Activated CD8-positive, alpha-beta T cell treated with anti-CD3 and anti-CD28 coated beads for 36 hours (primary cell): Measurements from ENCODE around the gene NRF1. TPM values are rescaled to one million over a fixed set of nuclear protein-coding genes. Genes with fewer than 3 reads are reported as not detected.

ENCODE experiments used
- ATAC-seq: fragments of 200-7000 bp; cut with Tn5 transposase; one replicate; pipeline ENCODE4 v1.10.0; 2021; ENCODE audit warnings: mild to moderate bottlenecking, moderate library complexity
- CTCF ChIA-PET: fragments of 350-600 bp; sonication (Branson Sonifier 250); formaldehyde crosslinking; loops from one replicate; lab custom pipeline; 2021; ENCODE audit warnings: antibody characterized with exemption; lab: Charles Lee
- POLR2A ChIA-PET: fragments of 350-600 bp; sonication (Branson Sonifier 250); formaldehyde crosslinking; loops from one replicate; lab custom pipeline; 2021; ENCODE audit warnings: antibody characterized with exemption; lab: Charles Lee
- DNase-seq: peaks from one replicate; pipeline ENCODE4 v3.0.0-alpha.2; 2020
- H3K27ac Mint-ChIP-seq: one replicate; pipeline ENCODE4 v1.8.0; 2021; ENCODE audit warnings: mild to moderate bottlenecking, mixed read lengths
- H3K27me3 Mint-ChIP-seq: one replicate; pipeline ENCODE4 v1.8.0; 2021; ENCODE audit warnings: mixed read lengths
- H3K36me3 Mint-ChIP-seq: one replicate; pipeline ENCODE4 v1.8.0; 2021; ENCODE audit warnings: low read depth, mixed read lengths
- H3K4me1 Mint-ChIP-seq: one replicate; pipeline ENCODE4 v1.8.0; 2021; ENCODE audit warnings: low read depth, mixed read lengths
- H3K4me3 Mint-ChIP-seq: one replicate; pipeline ENCODE4 v1.8.0; 2021; ENCODE audit warnings: mild to moderate bottlenecking, moderate library complexity, mixed read lengths
- H3K9me3 Mint-ChIP-seq: one replicate; pipeline ENCODE4 v1.8.0; 2021; ENCODE audit warnings: mixed read lengths
- intact Hi-C: fragments of 100-400 bp; cut with micrococcal nuclease; formaldehyde crosslinking; loops from one replicate; pipeline ENCODE4 v1.10.0; 2022
- total RNA-seq, 2 experiments: library from RNA; stranded (reverse); gene quantifications; one replicate each; pipeline ENCODE4 v1.2.3, GENCODE V29; 2021
- TF ChIP-seq, protein P1 (sequence below): fragments of 200-600 bp; IDR thresholded peaks from one replicate; pipeline ENCODE4 v1.8.0; 2022; ENCODE audit warnings: antibody characterized with exemption, mild to moderate bottlenecking

NRF1 gene
- total RNA-seq, 2 experiments from 2014 or later: 23.3 to 23.9 TPM

DNA sequence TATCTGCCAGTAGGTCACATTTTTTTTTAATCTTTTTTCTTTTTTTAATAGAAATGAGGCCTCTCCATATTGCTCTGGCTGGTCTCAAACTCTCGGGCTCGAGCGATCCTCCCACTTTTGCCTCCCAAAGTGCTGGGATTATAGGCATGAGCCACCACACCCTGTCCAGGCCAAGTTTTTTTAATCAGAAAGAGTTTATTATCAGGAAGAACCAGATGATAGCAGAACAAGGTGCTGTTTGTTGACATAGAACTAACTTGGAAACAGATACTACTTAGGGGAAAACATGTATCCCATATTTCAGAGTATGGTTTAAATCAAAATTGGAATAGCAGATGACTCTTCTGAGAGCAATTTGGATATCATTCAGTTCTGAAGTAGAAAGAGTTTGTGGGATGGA lies 118.6 kb downstream of the NRF1 start:
- Mint-ChIP-seq H3K4me3 (no peak overlapping the region), H3K36me3 (peaks cover 23% of the 10 kb centered on the region), H3K27ac (no peak overlapping the region)

DNA sequence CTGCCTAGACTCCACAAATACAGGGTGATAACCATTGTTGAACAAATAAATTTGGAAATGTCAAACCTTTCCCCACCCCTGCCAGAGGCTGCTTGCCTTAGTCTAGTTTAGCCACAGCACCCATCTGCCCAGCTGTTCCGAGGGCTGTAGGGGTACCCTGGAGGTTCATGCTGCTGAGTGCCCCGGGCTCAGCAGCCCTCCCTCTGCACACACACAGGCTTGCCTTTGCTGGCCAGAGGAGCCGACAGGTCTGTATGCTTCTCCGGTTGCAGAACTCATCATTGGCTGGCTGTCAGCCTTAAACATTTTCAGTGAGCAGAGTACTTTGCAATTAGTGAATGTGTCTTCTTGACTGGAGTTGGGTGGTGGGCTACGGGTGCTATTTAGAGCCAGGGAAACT lies 122.9 kb downstream of the NRF1 start:
- CTCF ChIA-PET: interaction anchor here (0.6 kb wide), 1 partner anchor 28 kb away, joined by 3 read pairs; no protein-coding TSS in a partner anchor
- H3K27ac Mint-ChIP-seq: no peak overlapping the region
- DNase-seq: no peak
- H3K4me1 Mint-ChIP-seq: peaks cover 5% of the 10 kb centered on the region
- intact Hi-C loops: no loop called here
- no peak overlapping the region for H3K4me3 Mint-ChIP-seq
- H3K36me3 Mint-ChIP-seq: peaks cover 20% of the 10 kb centered on the region
- TF ChIP-seq, protein P1, sequence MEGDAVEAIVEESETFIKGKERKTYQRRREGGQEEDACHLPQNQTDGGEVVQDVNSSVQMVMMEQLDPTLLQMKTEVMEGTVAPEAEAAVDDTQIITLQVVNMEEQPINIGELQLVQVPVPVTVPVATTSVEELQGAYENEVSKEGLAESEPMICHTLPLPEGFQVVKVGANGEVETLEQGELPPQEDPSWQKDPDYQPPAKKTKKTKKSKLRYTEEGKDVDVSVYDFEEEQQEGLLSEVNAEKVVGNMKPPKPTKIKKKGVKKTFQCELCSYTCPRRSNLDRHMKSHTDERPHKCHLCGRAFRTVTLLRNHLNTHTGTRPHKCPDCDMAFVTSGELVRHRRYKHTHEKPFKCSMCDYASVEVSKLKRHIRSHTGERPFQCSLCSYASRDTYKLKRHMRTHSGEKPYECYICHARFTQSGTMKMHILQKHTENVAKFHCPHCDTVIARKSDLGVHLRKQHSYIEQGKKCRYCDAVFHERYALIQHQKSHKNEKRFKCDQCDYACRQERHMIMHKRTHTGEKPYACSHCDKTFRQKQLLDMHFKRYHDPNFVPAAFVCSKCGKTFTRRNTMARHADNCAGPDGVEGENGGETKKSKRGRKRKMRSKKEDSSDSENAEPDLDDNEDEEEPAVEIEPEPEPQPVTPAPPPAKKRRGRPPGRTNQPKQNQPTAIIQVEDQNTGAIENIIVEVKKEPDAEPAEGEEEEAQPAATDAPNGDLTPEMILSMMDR: no peak
- no peaks in the 10 kb centered on the region for H3K9me3 Mint-ChIP-seq
- no peaks in the 10 kb centered on the region for H3K27me3 Mint-ChIP-seq
- ATAC-seq: no peak
- POLR2A ChIA-PET: interaction anchor here (0.6 to 1.2 kb wide), 2 partner anchors 8 to 246 kb away, joined by 3 read pairs; no protein-coding TSS in a partner anchor

More for the DNA sequence above, 118.6 kb downstream of the NRF1 start:
- DNase-seq (no peak), ATAC-seq (no peak)
- TF ChIP-seq, protein P1: no peak
- intact Hi-C loops: no loop called here
- ChIA-PET POLR2A (no interaction called here), CTCF (no interaction called here)
- H3K4me1 Mint-ChIP-seq: no peaks in the 10 kb centered on the region
- H3K27me3 Mint-ChIP-seq: no peaks in the 10 kb centered on the region
- no peaks in the 10 kb centered on the region for H3K9me3 Mint-ChIP-seq

DNA sequence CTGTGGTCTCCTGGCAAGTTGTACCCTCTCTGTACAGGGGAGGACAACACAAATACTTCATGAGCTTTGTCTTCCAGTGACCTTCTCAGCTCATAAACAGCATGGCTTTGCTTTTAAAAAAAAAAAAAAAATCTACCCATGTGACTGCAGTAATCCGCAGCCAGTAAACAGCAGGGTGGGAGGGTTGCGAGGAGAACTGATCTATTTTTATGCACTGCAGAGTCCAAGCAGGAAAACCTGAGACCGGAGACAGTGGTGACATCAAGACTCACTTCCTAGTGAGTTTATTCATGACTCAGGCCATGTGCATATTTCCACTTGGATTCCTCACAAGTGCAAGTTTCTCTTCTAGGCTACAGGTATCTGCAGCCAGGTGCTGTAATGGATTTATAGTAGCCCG lies 127.9 kb downstream of the NRF1 start:
- peaks cover 2% of the 10 kb centered on the region for H3K36me3 Mint-ChIP-seq
- no peaks in the 10 kb centered on the region for H3K27me3 Mint-ChIP-seq
- no peak for ATAC-seq
- no peaks in the 10 kb centered on the region for H3K9me3 Mint-ChIP-seq
- ChIA-PET CTCF (interaction anchor here (0.7 kb wide), 1 partner anchor 91 kb away, joined by 3 read pairs; no protein-coding TSS in a partner anchor), POLR2A (interaction anchor here (0.7 kb wide), 1 partner anchor 51 kb away, joined by 4 read pairs; no protein-coding TSS in a partner anchor)
- intact Hi-C loops: no loop called here
- TF ChIP-seq, protein P1: no peak
- no peak overlapping the region for H3K4me3 Mint-ChIP-seq
- H3K4me1 Mint-ChIP-seq: peaks cover 5% of the 10 kb centered on the region
- DNase-seq: no peak
- H3K27ac Mint-ChIP-seq: no peak overlapping the region

DNA sequence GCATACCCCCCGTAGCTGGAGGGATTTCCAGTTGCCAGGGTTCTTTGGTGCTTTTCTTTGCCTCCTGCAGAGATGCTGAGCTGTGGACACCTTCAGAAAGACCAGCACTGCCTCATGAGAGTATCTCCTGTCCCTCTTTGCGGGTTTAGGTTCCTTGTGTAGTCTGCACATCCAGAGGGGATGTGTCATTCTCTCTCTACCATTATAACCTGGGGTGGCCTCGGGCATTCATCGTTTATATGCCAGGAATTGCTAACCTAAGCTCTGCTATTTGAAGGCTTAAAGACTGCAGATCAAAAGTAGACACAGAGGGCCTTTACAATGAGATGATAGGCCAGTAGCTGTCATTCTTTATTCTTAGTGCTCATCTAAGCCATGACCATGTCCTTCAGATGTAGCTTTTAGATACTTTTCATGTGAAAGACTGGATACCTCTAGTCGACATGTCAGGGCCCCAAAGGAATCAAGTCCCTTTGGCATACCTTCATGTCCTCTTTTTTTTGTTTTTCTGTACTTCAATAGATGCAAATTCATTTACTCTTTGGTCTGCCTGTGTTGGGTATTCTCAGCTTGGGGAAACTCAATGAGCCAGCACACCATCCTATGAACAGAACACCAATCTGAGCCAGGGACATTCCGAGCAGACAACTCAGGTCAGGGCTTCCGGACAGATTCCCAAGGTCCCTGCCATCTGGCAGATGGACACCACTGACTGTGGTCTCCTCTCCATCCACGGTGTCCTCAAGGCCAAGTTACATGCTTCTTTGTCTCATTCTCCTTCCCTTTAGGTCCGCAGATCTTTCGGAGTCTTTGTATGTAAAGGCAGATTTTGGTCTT lies 129.3 kb downstream of the NRF1 start:
- intact Hi-C loops: no loop called here
- ATAC-seq: no peak
- POLR2A ChIA-PET: no interaction called here
- H3K27ac Mint-ChIP-seq: no peak overlapping the region
- no peaks in the 10 kb centered on the region for H3K36me3 Mint-ChIP-seq
- no peak for DNase-seq
- no peaks in the 10 kb centered on the region for H3K9me3 Mint-ChIP-seq
- CTCF ChIA-PET: interaction anchor here (0.8 kb wide), 1 partner anchor 84 kb away, joined by 3 read pairs; no protein-coding TSS in a partner anchor
- H3K27me3 Mint-ChIP-seq: no peaks in the 10 kb centered on the region
- peaks cover 5% of the 10 kb centered on the region for H3K4me1 Mint-ChIP-seq
- no peak overlapping the region for H3K4me3 Mint-ChIP-seq
- TF ChIP-seq, protein P1: no peak

DNA sequence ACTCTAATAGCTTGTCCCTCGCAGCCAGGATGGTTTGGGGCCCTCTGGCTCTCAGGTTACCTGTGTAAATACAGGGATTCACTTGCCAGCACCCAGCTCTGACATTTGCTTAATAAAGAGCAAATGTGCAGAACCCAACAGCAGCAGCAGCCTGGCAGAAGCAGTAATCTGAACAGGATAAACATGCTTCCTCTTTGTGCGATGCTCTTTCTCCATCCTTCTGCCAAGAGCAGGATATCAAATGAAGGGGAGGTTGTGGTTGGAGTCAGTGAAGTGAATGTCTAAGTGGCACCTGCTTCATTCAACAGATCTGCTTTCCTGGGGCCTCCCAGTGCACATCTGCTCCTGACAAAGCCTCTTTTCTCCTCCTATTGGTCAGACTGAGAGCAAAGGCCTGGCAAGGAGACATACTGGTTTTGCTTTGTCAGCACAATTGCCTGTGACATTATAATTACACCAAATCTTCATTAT lies 130.3 kb downstream of the NRF1 start:
- DNase-seq (no peak), ATAC-seq (no peak)
- intact Hi-C loops: no loop called here
- TF ChIP-seq, protein P1: no peak
- Mint-ChIP-seq H3K4me1 (peaks cover 5% of the 10 kb centered on the region), H3K9me3 (no peaks in the 10 kb centered on the region), H3K36me3 (no peaks in the 10 kb centered on the region), H3K4me3 (no peak overlapping the region), H3K27me3 (no peaks in the 10 kb centered on the region), H3K27ac (no peak overlapping the region)
- ChIA-PET CTCF (no interaction called here), POLR2A (interaction anchor here (0.7 kb wide), 1 partner anchor 240 kb away, joined by 4 read pairs; no protein-coding TSS in a partner anchor)
